GM23338 (cell line): ENCODE results near the gene RBM19. TPM values are rescaled to one million over a fixed set of nuclear protein-coding genes. Genes with fewer than 3 reads are reported as not detected.

Source experiments
- ATAC-seq: fragments of 200-7000 bp; cut with Tn5 transposase; 3 replicates; pipeline ENCODE4 v1.9.1; 2020
- DNase-seq: peaks from one replicate; pipeline ENCODE4 v3.0.0-alpha.2; 2015; ENCODE audit warnings: low spot score
- H2AFZ ChIP-seq: fragments of 200-600 bp; sonication (generic); 2 replicates; pipeline ENCODE4 v1.8.0; 2016; ENCODE audit warnings: antibody characterized with exemption, mild to moderate bottlenecking, moderate library complexity
- H3F3A ChIP-seq: fragments of 200-600 bp; sonication (generic); replicated peaks from 2 replicates; pipeline ENCODE4 v1.8.0; 2017; ENCODE audit warnings: antibody characterized with exemption, mixed run types, low read depth
- H3K27ac ChIP-seq: fragments of 200-600 bp; sonication (generic); 2 replicates; pipeline ENCODE4 v1.6.1; 2016; ENCODE audit warnings: low read depth
- H3K27me3 ChIP-seq: fragments of 200-600 bp; sonication (generic); 2 replicates; pipeline ENCODE4 v1.8.0; 2016; ENCODE audit warnings: mild to moderate bottlenecking, mixed run types, moderate library complexity; ENCODE audit not compliant: insufficient read depth
- H3K36me3 ChIP-seq: fragments of 200-600 bp; sonication (generic); 2 replicates; pipeline ENCODE4 v1.8.0; 2016; ENCODE audit warnings: mild to moderate bottlenecking; ENCODE audit not compliant: insufficient read depth
- H3K4me1 ChIP-seq: fragments of 200-600 bp; sonication (generic); 2 replicates; pipeline ENCODE4 v1.8.0; 2016; ENCODE audit warnings: mild to moderate bottlenecking, moderate library complexity; ENCODE audit not compliant: insufficient read depth
- H3K4me2 ChIP-seq: fragments of 200-600 bp; sonication (generic); 2 replicates; pipeline ENCODE4 v1.7.1; 2017; ENCODE audit warnings: mixed run types
- H3K4me3 ChIP-seq: fragments of 200-600 bp; sonication (generic); 2 replicates; pipeline ENCODE4 v1.6.1; 2016; ENCODE audit warnings: mixed run types
- H3K79me2 ChIP-seq: fragments of 200-600 bp; sonication (generic); replicated peaks from 2 replicates; pipeline ENCODE4 v1.8.0; 2017; ENCODE audit warnings: mild to moderate bottlenecking; ENCODE audit not compliant: insufficient read depth
- H3K9me2 ChIP-seq: fragments of 200-600 bp; sonication (generic); 2 replicates; pipeline ENCODE4 v1.8.0; 2017; ENCODE audit not compliant: insufficient read depth
- H4K20me1 ChIP-seq: fragments of 200-600 bp; sonication (generic); replicated peaks from 2 replicates; pipeline ENCODE4 v1.8.0; 2017; ENCODE audit warnings: mild to moderate bottlenecking; ENCODE audit not compliant: insufficient read depth
- H3K27ac Mint-ChIP-seq: 2 replicates; pipeline ENCODE4 v1.8.0; 2020; ENCODE audit warnings: inconsistent platforms, mild to moderate bottlenecking, moderate library complexity, mixed read lengths
- H3K27me3 Mint-ChIP-seq: 3 replicates; pipeline ENCODE4 v1.8.0; 2022; ENCODE audit warnings: low read depth, mild to moderate bottlenecking, moderate library complexity, mixed read lengths, inconsistent platforms; ENCODE audit not compliant: insufficient read depth, poor library complexity
- H3K36me3 Mint-ChIP-seq: 3 replicates; pipeline ENCODE4 v1.8.0; 2021; ENCODE audit warnings: low read depth, mild to moderate bottlenecking, inconsistent platforms, moderate library complexity, mixed read lengths
- H3K4me1 Mint-ChIP-seq: 3 replicates; pipeline ENCODE4 v1.8.0; 2020; ENCODE audit warnings: mild to moderate bottlenecking, inconsistent platforms, mixed read lengths
- H3K4me3 Mint-ChIP-seq: 3 replicates; pipeline ENCODE4 v1.8.0; 2021; ENCODE audit warnings: moderate library complexity, mild to moderate bottlenecking, inconsistent platforms, mixed read lengths
- H3K9me3 Mint-ChIP-seq: 3 replicates; pipeline ENCODE4 v1.8.0; 2020; ENCODE audit warnings: moderate library complexity, mild to moderate bottlenecking, inconsistent platforms, mixed read lengths
- CTCF ChIP-seq, 2 experiments: fragments of 200-600 bp in 1 of 2; sonication (generic) in 1 of 2; conservative IDR thresholded peaks; 2 replicates each; pipeline versions ENCODE4 v1.5.1 to v1.6.1; 2016 to 2017; ENCODE audit warnings: antibody characterized with exemption in 2 of 2, low read depth in 2 of 2, mild to moderate bottlenecking in 2 of 2, moderate library complexity in 1 of 2
- JUNB ChIP-seq: IDR thresholded peaks from one replicate; pipeline ENCODE4 v1.6.1; 2016; ENCODE audit warnings: antibody characterized with exemption; ENCODE audit not compliant: unreplicated experiment
- NANOG ChIP-seq: IDR thresholded peaks from 2 replicates; pipeline ENCODE4 v1.6.1; 2016; ENCODE audit warnings: antibody characterized with exemption, borderline replicate concordance
- STAT1 ChIP-seq: IDR thresholded peaks from one replicate; pipeline ENCODE4 v1.6.1; 2016; ENCODE audit warnings: antibody characterized with exemption; ENCODE audit not compliant: unreplicated experiment
- ZNF462 ChIP-seq: fragments of 250-450 bp; sonication (Bioruptor Pico); IDR thresholded peaks from 2 replicates; pipeline ENCODE4 v1.5.0; 2020; ENCODE audit warnings: mild to moderate bottlenecking, moderate library complexity
- polyA plus RNA-seq: library from polyadenylated mRNA; unstranded; fragments of >200 nt; fragmentation: Nextera tagmentation; extraction: Ambion mirVana; gene quantifications from 2 replicates; pipeline ENCODE4 v1.2.1, GENCODE V29; 2016
- total RNA-seq: library from RNA; depleted of rRNA; stranded (reverse); fragments of >200 nt; shearing (Covaris generic); gene quantifications from 2 replicates; pipeline ENCODE4 v1.2.3, GENCODE V29; 2014

Gene RBM19
- total and polyA plus RNA-seq, 2 experiments from 2014 or later, result 43.4 to 56.7 TPM

- TF ChIP-seq ZNF462 (no peak), JUNB (no peak)
These were observed 66.3 kb downstream of the RBM19 start (continued) for GRCh38 chr12:113899561-113900471.

- peaks cover 17% of the 10 kb centered on the region; the same call in 2 of the 3 replicates for H3K4me1 Mint-ChIP-seq
- Histone ChIP-seq H3K9me2 (no peaks in the 10 kb centered on the region), H4K20me1 (no peaks in the 10 kb centered on the region), H3K36me3 (peaks cover 3% of the 10 kb centered on the region; the same call in 1 of the 2 replicates), H3F3A (no peaks in the 10 kb centered on the region), H3K79me2 (no peaks in the 10 kb centered on the region), H3K4me1 (peaks cover 5% of the 10 kb centered on the region), H3K27me3 (no peaks in the 10 kb centered on the region), H2AFZ (no peak overlapping the region), H3K4me2 (no peak overlapping the region), H3K27ac (peak overlapping the region; percentile 72; the same call in 1 of the 2 replicates), H3K4me3 (no peak overlapping the region)
- H3K4me3 Mint-ChIP-seq, result no peak overlapping the region
- DNase-seq (no peak), ATAC-seq (no peak)
- peak overlapping the region; percentile 46 for H3K27ac Mint-ChIP-seq
- no peaks in the 10 kb centered on the region for H3K9me3 Mint-ChIP-seq
- peaks cover 7% of the 10 kb centered on the region; the same call in 2 of the 3 replicates for H3K36me3 Mint-ChIP-seq
- H3K27me3 Mint-ChIP-seq, result peaks cover 2% of the 10 kb centered on the region
- TF ChIP-seq ZNF462 (no peak), NANOG (no peak), STAT1 (no peak), CTCF (conservative IDR thresholded peaks at IDR 0.05; ENCODE audit: low read depth in 2 of 2) (no peak)
These were observed 67.0 kb downstream of the RBM19 start for GRCh38 chr12:113899042-113899560.
